HL-60 (cell line): ENCODE data around the gene POC1A.

Source experiments
- GABPA ChIP-seq: IDR thresholded peaks from 2 replicates; pipeline ENCODE4 v1.6.1; 2012; ENCODE audit warnings: low read depth
- POLR2AphosphoS5 ChIP-seq: IDR thresholded peaks from 2 replicates; pipeline ENCODE4 v1.6.1; 2012; ENCODE audit warnings: low read depth
- SPI1 ChIP-seq: IDR thresholded peaks from 2 replicates; pipeline ENCODE4 v1.6.1; 2012; ENCODE audit warnings: low read depth, mild to moderate bottlenecking, borderline replicate concordance
- TF ChIP-seq, protein P1 (sequence below): IDR thresholded peaks from one replicate; pipeline ENCODE4 v1.5.1; 2011; ENCODE audit warnings: low read length, control low read depth, inconsistent platforms; ENCODE audit not compliant: insufficient read depth
- TF ChIP-seq, protein P2 (sequence below): IDR thresholded peaks from 2 replicates; pipeline ENCODE4 v1.6.1; 2012; ENCODE audit warnings: low read depth; ENCODE audit not compliant: insufficient replicate concordance

DNA sequence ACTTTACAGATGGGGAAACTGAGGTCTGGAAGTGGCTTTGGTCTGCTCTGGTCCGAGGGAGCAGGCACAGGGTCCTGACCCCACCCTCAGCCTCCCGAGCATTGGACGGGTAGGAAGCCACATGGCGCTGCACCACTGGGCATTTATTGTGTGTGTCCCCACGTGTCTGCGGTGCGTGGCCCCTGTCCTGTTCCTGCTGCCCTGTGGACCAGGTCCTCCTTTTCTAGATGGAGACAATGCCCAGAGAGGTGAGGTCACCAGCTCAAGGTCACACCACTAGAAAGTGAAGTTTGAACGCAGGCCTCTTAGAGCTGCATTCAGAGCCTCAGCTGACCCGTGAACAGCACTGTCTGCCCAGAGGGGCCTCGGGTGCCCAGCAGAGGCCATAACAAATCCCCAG, 124.7 kb downstream of the POC1A start:
- TF ChIP-seq, protein P1, sequence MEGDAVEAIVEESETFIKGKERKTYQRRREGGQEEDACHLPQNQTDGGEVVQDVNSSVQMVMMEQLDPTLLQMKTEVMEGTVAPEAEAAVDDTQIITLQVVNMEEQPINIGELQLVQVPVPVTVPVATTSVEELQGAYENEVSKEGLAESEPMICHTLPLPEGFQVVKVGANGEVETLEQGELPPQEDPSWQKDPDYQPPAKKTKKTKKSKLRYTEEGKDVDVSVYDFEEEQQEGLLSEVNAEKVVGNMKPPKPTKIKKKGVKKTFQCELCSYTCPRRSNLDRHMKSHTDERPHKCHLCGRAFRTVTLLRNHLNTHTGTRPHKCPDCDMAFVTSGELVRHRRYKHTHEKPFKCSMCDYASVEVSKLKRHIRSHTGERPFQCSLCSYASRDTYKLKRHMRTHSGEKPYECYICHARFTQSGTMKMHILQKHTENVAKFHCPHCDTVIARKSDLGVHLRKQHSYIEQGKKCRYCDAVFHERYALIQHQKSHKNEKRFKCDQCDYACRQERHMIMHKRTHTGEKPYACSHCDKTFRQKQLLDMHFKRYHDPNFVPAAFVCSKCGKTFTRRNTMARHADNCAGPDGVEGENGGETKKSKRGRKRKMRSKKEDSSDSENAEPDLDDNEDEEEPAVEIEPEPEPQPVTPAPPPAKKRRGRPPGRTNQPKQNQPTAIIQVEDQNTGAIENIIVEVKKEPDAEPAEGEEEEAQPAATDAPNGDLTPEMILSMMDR, result no peak
- TF ChIP-seq, protein P2, sequence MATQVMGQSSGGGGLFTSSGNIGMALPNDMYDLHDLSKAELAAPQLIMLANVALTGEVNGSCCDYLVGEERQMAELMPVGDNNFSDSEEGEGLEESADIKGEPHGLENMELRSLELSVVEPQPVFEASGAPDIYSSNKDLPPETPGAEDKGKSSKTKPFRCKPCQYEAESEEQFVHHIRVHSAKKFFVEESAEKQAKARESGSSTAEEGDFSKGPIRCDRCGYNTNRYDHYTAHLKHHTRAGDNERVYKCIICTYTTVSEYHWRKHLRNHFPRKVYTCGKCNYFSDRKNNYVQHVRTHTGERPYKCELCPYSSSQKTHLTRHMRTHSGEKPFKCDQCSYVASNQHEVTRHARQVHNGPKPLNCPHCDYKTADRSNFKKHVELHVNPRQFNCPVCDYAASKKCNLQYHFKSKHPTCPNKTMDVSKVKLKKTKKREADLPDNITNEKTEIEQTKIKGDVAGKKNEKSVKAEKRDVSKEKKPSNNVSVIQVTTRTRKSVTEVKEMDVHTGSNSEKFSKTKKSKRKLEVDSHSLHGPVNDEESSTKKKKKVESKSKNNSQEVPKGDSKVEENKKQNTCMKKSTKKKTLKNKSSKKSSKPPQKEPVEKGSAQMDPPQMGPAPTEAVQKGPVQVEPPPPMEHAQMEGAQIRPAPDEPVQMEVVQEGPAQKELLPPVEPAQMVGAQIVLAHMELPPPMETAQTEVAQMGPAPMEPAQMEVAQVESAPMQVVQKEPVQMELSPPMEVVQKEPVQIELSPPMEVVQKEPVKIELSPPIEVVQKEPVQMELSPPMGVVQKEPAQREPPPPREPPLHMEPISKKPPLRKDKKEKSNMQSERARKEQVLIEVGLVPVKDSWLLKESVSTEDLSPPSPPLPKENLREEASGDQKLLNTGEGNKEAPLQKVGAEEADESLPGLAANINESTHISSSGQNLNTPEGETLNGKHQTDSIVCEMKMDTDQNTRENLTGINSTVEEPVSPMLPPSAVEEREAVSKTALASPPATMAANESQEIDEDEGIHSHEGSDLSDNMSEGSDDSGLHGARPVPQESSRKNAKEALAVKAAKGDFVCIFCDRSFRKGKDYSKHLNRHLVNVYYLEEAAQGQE, result no peak
- TF ChIP-seq POLR2AphosphoS5 (no peak), GABPA (no peak), SPI1 (no peak)
